HepG2 (cell line): ENCODE results near the gene CXCL6. TPM values are rescaled to one million over a fixed set of nuclear protein-coding genes. Genes with fewer than 3 reads are reported as not detected.

Source experiments
- ATAC-seq: fragments of 200-7000 bp; cut with Tn5 transposase; 3 replicates; pipeline ENCODE4 v1.9.1; 2020; ENCODE audit warnings: mild to moderate bottlenecking, moderate library complexity
- BruUV-seq: library from RNA; stranded (reverse); fragments of 400-500 nt; replicated peaks from 2 replicates; lab custom pipeline; 2021; lab: Mats Ljungman, UMichigan
- CTCF ChIA-PET: fragments of 300-600 bp; formaldehyde crosslinking; extraction: SDS; loops from one replicate; lab custom pipeline; 2021; ENCODE audit warnings: low total read pairs, inconsistent platforms, low intra/inter-chr PET ratio; lab: Yijun Ruan, JAX
- POLR2A ChIA-PET: fragments of 350-600 bp; sonication (Branson Sonifier 250); formaldehyde crosslinking; loops from one replicate; lab custom pipeline; 2020; ENCODE audit warnings: antibody characterized with exemption, inconsistent platforms; lab: Yijun Ruan, JAX
- DNase-seq: peaks from one replicate; pipeline ENCODE4 v3.0.0-alpha.2; 2015; ENCODE audit warnings: low spot score
- FAIRE-seq: peaks from 3 replicates; lab custom pipeline; 2011; peaks lifted over from hg19 to GRCh38; lab: Jason Lieb, UNC
- H2AFZ ChIP-seq: one replicate; pipeline ENCODE4 v1.6.1; 2011; ENCODE audit warnings: low read length, inconsistent platforms
- H3K27ac ChIP-seq: fragments of 300-600 bp; 3 replicates; pipeline ENCODE4 v1.8.0; 2011; ENCODE audit warnings: mixed run types, mild to moderate bottlenecking, mixed read lengths, low read length, inconsistent platforms; ENCODE audit not compliant: insufficient read depth; ENCODE audit errors: extremely low read length
- H3K27me3 ChIP-seq, 2 experiments: fragments of 200-600 bp in 1 of 2; 2 replicates in 1 of 2; 3 replicates in 1 of 2; pipeline versions ENCODE4 v1.6.0 to v1.8.0; 2011; ENCODE audit warnings: low read length in 2 of 2, mild to moderate bottlenecking in 2 of 2, moderate library complexity in 2 of 2, inconsistent platforms in 1 of 2; ENCODE audit not compliant: insufficient read depth in 2 of 2, control insufficient read depth in 1 of 2
- H3K36me3 ChIP-seq, 2 experiments: fragments of 200-600 bp in 1 of 2; replicated peaks in 1 of 2; 2 replicates in 1 of 2; 3 replicates in 1 of 2; pipeline versions ENCODE4 v1.5.1 to v1.8.0; 2011; ENCODE audit warnings: low read length in 2 of 2, inconsistent platforms in 1 of 2; ENCODE audit not compliant: insufficient read depth in 2 of 2, control insufficient read depth in 1 of 2
- H3K4me1 ChIP-seq: 2 replicates; pipeline ENCODE4 v1.5.1; 2012; ENCODE audit warnings: low read length, inconsistent platforms; ENCODE audit not compliant: insufficient read depth
- H3K4me2 ChIP-seq: 2 replicates; pipeline ENCODE4 v1.6.0; 2011; ENCODE audit warnings: low read depth, low read length, inconsistent platforms
- H3K4me3 ChIP-seq, 3 experiments: fragments of 200-600 bp in 1 of 3; sonication (generic), shearing (Covaris generic) in 1 of 3; replicated peaks in 1 of 3; 2 replicates each; pipeline ENCODE4 v1.5.1; 2011 to 2016; ENCODE audit warnings: low read length in 3 of 3, inconsistent platforms in 2 of 3, low read depth in 2 of 3, mild to moderate bottlenecking in 2 of 3, control low read depth in 1 of 3, mixed read lengths in 1 of 3; ENCODE audit not compliant: insufficient read depth in 1 of 3
- H3K79me2 ChIP-seq: one replicate; pipeline ENCODE4 v1.6.1; 2011; ENCODE audit warnings: low read length, inconsistent platforms; ENCODE audit not compliant: insufficient read depth
- H3K9ac ChIP-seq: 2 replicates; pipeline ENCODE4 v1.6.0; 2011; ENCODE audit warnings: mild to moderate bottlenecking, low read depth, low read length, inconsistent platforms; ENCODE audit not compliant: insufficient read depth
- H3K9me3 ChIP-seq: 2 replicates; pipeline ENCODE4 v1.5.1; 2012; ENCODE audit warnings: mild to moderate bottlenecking, low read length
- H4K20me1 ChIP-seq: 2 replicates; pipeline ENCODE4 v1.6.0; 2011; ENCODE audit warnings: inconsistent platforms, mild to moderate bottlenecking, low read length, moderate library complexity; ENCODE audit not compliant: insufficient read depth
- HDAC6 ChIP-seq: fragments of 200-600 bp; sonication (generic); IDR thresholded peaks from 2 replicates; pipeline ENCODE4 v1.7.0; 2017; ENCODE audit warnings: mild to moderate bottlenecking, antibody characterized with exemption, low read length, low read depth
- NFIB ChIP-seq: sonication (generic); formaldehyde crosslinking; IDR thresholded peaks from 2 replicates; pipeline ENCODE4 v1.9.0; 2021; ENCODE audit warnings: missing genetic modification reagents, mild to moderate bottlenecking, borderline replicate concordance
- NR2F6 ChIP-seq, 2 experiments: IDR thresholded peaks; 2 replicates each; pipeline ENCODE4 v1.6.1; 2016; ENCODE audit warnings: antibody characterized with exemption in 1 of 2, mild to moderate bottlenecking in 1 of 2
- NRL ChIP-seq: sonication (generic); formaldehyde crosslinking; IDR thresholded peaks from 2 replicates; pipeline ENCODE4 v1.5.0; 2020; ENCODE audit warnings: missing genetic modification reagents, mild to moderate bottlenecking, moderate library complexity, borderline replicate concordance
- RFXANK ChIP-seq: IDR thresholded peaks from 2 replicates; pipeline ENCODE4 v1.6.1; 2016
- SMARCC2 ChIP-seq: fragments of 450-650 bp; IDR thresholded peaks from 2 replicates; pipeline ENCODE4 v1.6.1; 2017; ENCODE audit warnings: antibody characterized with exemption, mild to moderate bottlenecking
- SMYD3 ChIP-seq: sonication (generic); formaldehyde crosslinking; IDR thresholded peaks from 2 replicates; pipeline ENCODE4 v1.8.1; 2023; ENCODE audit warnings: mild to moderate bottlenecking, missing genetic modification reagents
- THYN1 ChIP-seq: sonication (generic); formaldehyde crosslinking; IDR thresholded peaks from 2 replicates; pipeline ENCODE4 v1.8.1; 2023; ENCODE audit warnings: low read depth, mild to moderate bottlenecking, moderate library complexity, missing genetic modification reagents, borderline replicate concordance
- ZNF281 ChIP-seq: sonication (generic); formaldehyde crosslinking; IDR thresholded peaks from 2 replicates; pipeline ENCODE4 v1.4.0; 2020; ENCODE audit warnings: missing genetic modification reagents, borderline replicate concordance
- ZNF350 ChIP-seq: sonication (generic); formaldehyde crosslinking; IDR thresholded peaks from 2 replicates; pipeline ENCODE4 v1.4.0; 2020; ENCODE audit warnings: mild to moderate bottlenecking, low read depth, missing genetic modification reagents, borderline replicate concordance
- WGBS: methylation state at CpG from one replicate; pipeline ENCODE4 v1.1.6; 2017; ENCODE audit warnings: low lambda C conversion rate; 5-methylcytosine and 5-hydroxymethylcytosine counted together
- in situ Hi-C: cut with HindIII; loops from 2 replicates; pipeline ENCODE4 v1.10.0; 2017; ENCODE audit warnings: low pct_unique_long_range_greater_than_20kb; ENCODE audit not compliant: extremely low pct_ligation_motif_present
- intact Hi-C: fragments of 100-400 bp; cut with micrococcal nuclease; formaldehyde crosslinking; loops from one replicate; pipeline ENCODE4 v1.10.0; 2022; ENCODE audit not compliant: unreplicated experiment
- polyA plus RNA-seq, 8 experiments: library from polyadenylated mRNA; depleted of rRNA in 3 of 8; stranded (reverse) in 7 of 8; unstranded in 1 of 8; fragments of >200 nt; fragmentation: Illumina TruSeq in 4 of 8; extraction: Trizol in 4 of 8; gene quantifications; 2 replicates each; pipeline versions ENCODE4 v1.2.1 to v1.2.3, GENCODE V29; 2011 to 2016; ENCODE audit warnings: low read depth in 4 of 8, missing spikeins in 1 of 8, mixed read lengths in 1 of 8; ENCODE audit not compliant: insufficient read depth in 1 of 8
- total RNA-seq, 5 experiments: library from RNA; depleted of rRNA; stranded (reverse); fragments of >200 nt; fragmentation: Illumina TruSeq; extraction: Trizol; gene quantifications; 2 replicates each; pipeline ENCODE4 v1.2.3, GENCODE V29; 2016; ENCODE audit warnings: low read depth in 1 of 5

Gene CXCL6
- total and polyA plus RNA-seq, 2 of the 13 experiments (the other 11 are each of a cell fraction or from before 2014, with no cell fraction given) = not detected

- Histone ChIP-seq H3K9ac (no peak overlapping the region), H3K4me2 (no peak overlapping the region), H3K27ac (no peak overlapping the region), H3K9me3 (no peaks in the 10 kb centered on the region)
- ATAC-seq = no peak
- CTCF ChIA-PET = no interaction called here
- in situ Hi-C loops = no loop called here
- TF ChIP-seq SMYD3 (CRISPR knock-in tag) (no peak), THYN1 (no peak), HDAC6 (no peak), NRL (CRISPR knock-in tag) (no peak), NR2F6 (IDR thresholded peaks at IDR 0.05) (no peak), NR2F6 (CRISPR knock-in tag; IDR thresholded peaks at IDR 0.05) (no peak), ZNF350 (no peak), NFIB (CRISPR knock-in tag) (no peak), RFXANK (CRISPR knock-in tag) (no peak), SMARCC2 (no peak), ZNF281 (no peak)
- TF ChIP-seq, all 625 proteins: peak for 0
- POLR2A ChIA-PET = no interaction called here
- Histone ChIP-seq H3K36me3 (no peaks in the 10 kb centered on the region), H2AFZ (no peak overlapping the region), H3K4me3 (no peak overlapping the region), H3K27me3 (no peaks in the 10 kb centered on the region), H3K79me2 (no peaks in the 10 kb centered on the region), H3K4me1 (no peaks in the 10 kb centered on the region), H4K20me1 (no peaks in the 10 kb centered on the region)
- DNase-seq (no peak), FAIRE-seq (no peak)
- no TSS peak for BruUV-seq
- WGBS = 15% methylated on average over 4 of the region's 4 CpGs
- intact Hi-C loops = no loop called here
These were observed 49.2 kb downstream of the CXCL6 start for GRCh38 chr4:73885574-73886267.

Other genes with a start within 250 kb of the CXCL6 start
- gene RASSF6, start 216.2 kb upstream of the CXCL6 start, total RNA-seq (2016; rRNA removed; fragmentation: Illumina TruSeq; extraction: Trizol) = 0.11 and 0.42 TPM in 2 replicates
- 0.03 and 0.04 TPM in 2 replicates for gene RASSF6, start 216.2 kb upstream of the CXCL6 start, polyA plus RNA-seq (2011; rRNA removed)
- gene CXCL8, start 96.1 kb upstream of the CXCL6 start, total RNA-seq (2016; rRNA removed; fragmentation: Illumina TruSeq; extraction: Trizol) = 4.9 and 7.8 TPM in 2 replicates
- gene CXCL8, start 96.1 kb upstream of the CXCL6 start, polyA plus RNA-seq (2011; rRNA removed) = 1.2 and 1.8 TPM in 2 replicates
- not detected in 2 replicates for gene PF4V1, start 16.6 kb downstream of the CXCL6 start, total RNA-seq (2016; rRNA removed; fragmentation: Illumina TruSeq; extraction: Trizol)
- not detected in 2 replicates for gene PF4V1, start 16.6 kb downstream of the CXCL6 start, polyA plus RNA-seq (2011; rRNA removed)
- gene CXCL1, start 32.7 kb downstream of the CXCL6 start, total RNA-seq (2016; rRNA removed; fragmentation: Illumina TruSeq; extraction: Trizol) = 0.15 TPM in 1 of 2 replicates, not detected in the other
- not detected in 2 replicates for gene CXCL1, start 32.7 kb downstream of the CXCL6 start, polyA plus RNA-seq (2011; rRNA removed)
- gene PF4, start 145.3 kb downstream of the CXCL6 start, total RNA-seq (2016; rRNA removed; fragmentation: Illumina TruSeq; extraction: Trizol) = not detected in 2 replicates
- gene PF4, start 145.3 kb downstream of the CXCL6 start, polyA plus RNA-seq (2011; rRNA removed) = not detected in 2 replicates
- not detected in 2 replicates for gene PPBP, start 151.5 kb downstream of the CXCL6 start, total RNA-seq (2016; rRNA removed; fragmentation: Illumina TruSeq; extraction: Trizol)
- not detected in 2 replicates for gene PPBP, start 151.5 kb downstream of the CXCL6 start, polyA plus RNA-seq (2011; rRNA removed)
- gene CXCL5, start 162.0 kb downstream of the CXCL6 start, total RNA-seq (2016; rRNA removed; fragmentation: Illumina TruSeq; extraction: Trizol) = not detected in 2 replicates
- gene CXCL5, start 162.0 kb downstream of the CXCL6 start, polyA plus RNA-seq (2011; rRNA removed) = 0.03 TPM in 1 of 2 replicates, not detected in the other
- 0.13 TPM in 1 of 2 replicates, not detected in the other for gene CXCL3, start 202.0 kb downstream of the CXCL6 start, total RNA-seq (2016; rRNA removed; fragmentation: Illumina TruSeq; extraction: Trizol)
- not detected in 2 replicates for gene CXCL3, start 202.0 kb downstream of the CXCL6 start, polyA plus RNA-seq (2011; rRNA removed)